Mesenteric fat pad (tissue), 1 donor: ENCODE measurements around the gene COMMD1. TPM values are rescaled to one million over a fixed set of nuclear protein-coding genes. Genes with fewer than 3 reads are reported as not detected.
"Not testable (repeated sequence)": the region's sequence is repeated elsewhere in the genome, so short reads cannot be mapped to it uniquely, and the experiment has no call there.

Source experiments
- DNase-seq: peaks from one replicate; pipeline ENCODE4 v3.0.0-alpha.2; 2020; ENCODE audit warnings: low spot score
- total RNA-seq: library from RNA; stranded (reverse); fragmentation: NEBNext Ultra II Directional; extraction: Animal tissue kit (Norgen Biotek cat#: 25700); gene quantifications from one replicate; pipeline ENCODE4 v1.2.1, GENCODE V29; 2021
- donor health status: DM: yes; HTN: yes; CAD: no.

Gene COMMD1
- total RNA-seq, 1 donor from 2014 or later: 38.0 TPM

DNA sequence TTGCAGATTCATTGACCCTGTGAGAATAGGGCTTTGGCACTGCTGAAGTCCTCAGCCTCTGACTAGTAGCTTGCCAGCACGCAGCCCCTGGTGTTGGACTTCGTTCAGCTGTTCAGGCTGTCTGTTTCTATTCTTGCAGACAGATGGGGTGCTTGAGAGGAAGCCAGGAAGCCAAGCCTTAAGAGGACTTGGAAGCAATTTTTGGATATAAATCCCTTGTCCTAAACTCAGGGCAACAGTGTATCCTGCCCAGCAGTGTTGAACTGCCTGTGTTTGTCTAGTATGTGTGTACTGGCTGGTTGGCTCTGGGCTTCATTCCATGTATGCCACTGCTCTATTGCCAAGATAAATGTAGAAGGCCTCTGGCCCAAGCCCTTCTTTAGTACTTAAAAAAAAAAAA is 108.6 kb downstream of the COMMD1 start:
- DNase-seq: no peak

DNA sequence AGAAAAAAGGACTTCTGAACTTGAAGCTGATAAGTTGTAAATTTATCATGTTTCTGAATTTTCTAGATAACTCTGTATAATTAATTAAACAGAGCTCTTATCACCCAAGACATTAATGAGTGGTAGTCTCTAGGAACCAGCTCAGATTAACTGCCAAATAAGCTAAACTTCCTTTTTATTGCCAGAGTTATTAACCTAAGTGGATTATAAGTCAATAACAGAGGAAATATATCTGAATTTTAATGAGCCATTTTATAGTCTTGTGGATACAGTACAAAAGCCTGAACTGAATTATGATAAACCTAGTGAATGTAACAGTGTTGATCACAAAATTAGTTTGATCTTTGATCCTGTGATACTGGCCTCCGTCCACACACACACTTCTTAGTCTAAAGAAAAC is 111.5 kb downstream of the COMMD1 start:
- DNase-seq: no peak

DNA sequence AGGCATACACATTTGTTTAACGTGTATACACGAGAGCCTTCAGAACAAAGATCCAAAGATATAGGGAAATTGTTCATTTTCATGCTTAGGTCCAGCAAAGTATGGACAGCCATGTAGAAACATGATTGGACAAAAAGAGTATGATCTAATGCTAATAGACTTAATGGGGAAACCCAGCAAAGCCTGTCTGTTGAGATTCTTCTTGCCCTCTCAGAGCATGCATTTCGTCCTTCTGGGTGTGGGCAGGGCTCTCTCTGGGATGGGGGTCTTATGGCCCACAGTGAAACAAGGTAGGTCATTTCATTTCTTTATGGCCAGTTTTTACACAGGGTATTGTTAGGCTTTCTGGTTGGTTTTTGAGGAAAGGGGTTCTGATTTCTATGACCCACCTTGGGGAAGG is 124.4 kb downstream of the COMMD1 start:
- DNase-seq: no peak

DNA sequence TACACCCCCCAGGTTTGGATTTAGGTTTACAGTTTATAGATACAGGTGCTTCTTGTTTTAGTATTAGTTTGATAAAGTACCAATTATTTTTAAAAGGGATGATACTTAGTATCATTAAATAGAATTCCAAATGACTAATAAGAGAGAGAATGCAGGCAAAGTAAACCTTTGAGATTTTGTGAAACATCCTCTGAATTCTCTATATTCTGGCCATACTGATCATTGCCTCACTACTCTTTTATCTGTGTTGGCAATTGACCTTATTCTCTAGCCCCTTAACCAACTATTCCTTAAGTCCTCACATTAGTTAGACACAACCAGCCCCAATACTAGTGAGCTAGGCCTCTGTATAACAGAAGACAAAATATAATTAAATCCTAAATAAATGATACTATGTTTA is 125.4 kb downstream of the COMMD1 start:
- no peak for DNase-seq

DNA sequence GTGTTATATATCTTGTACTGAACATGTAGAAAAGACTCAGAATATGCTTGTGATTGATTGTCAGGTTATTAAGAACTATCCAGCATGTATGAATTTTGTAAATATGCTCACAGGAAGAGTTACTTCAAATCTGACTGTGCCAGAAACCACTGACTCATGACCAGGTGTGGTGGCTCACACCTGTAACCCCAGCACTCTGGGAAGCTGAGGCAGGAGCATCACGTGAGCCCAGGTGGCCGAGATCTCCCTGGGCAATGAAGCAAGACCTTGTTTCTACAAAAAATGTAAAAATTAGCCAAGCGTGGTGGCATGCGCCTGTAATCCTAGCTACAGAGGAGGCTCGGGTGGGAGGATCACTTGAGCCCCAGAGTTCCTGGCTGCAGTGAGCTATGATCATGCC is 126.6 kb downstream of the COMMD1 start:
- DNase-seq: no peak

DNA sequence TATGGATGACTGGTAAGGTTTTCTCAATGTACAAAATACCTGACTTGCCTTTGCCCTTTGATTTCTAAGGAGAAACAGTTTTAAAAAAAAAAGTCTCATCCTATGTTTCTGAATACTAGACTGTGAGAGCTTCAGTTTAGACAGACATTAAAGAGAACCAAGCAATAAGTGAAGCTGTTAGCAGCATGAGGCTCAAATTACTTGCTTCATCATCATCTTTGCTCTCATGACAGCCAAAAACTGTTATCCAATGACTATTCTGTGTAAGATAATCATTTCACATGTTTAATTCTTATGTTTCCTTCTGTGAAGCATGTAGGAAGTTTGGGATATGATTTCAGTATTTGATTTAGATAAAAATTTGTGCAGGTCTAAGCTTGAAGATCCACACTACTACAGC is 129.2 kb downstream of the COMMD1 start:
- no peak for DNase-seq

DNA sequence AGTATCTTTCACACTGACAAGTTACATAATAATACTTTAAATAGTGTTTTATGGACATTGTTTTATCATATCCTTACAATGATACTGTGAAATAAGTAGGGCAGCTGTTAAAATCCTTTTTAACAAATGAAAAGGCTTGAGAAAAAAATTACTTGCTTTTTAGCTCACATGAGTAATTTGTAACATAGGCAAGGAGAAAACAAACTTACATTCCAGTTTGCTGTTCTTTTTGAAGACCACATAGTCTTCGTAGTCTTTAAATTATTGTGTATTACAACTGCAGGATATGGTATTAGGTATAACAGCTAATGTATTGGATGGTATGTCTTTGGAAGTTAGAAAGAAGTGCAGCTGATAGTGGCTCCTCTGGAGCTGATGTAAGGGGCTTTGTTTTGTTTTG is 130.8 kb downstream of the COMMD1 start:
- DNase-seq: no peak

DNA sequence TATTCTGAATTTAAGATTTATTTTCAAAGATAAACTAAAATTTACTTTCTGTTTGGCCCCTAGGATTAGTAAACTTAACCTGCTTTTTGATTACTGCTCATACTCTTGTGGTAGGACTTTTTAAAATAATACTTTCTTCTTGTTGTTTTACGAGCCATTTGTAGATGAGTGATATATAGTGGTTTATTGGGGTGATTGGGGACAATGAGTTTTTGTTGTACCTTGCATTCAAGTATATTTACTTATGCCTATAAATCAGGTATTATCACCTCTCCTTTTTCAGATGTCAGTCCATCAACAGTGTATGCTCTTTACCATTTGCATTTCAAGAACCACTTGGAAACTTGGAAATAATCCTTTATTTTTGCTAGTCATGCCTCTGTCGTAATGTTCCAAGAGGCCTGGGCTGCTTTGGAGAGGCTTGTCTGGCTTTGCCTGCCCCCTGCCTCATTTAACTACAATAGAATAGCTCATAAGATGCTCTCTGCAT is 131.3 kb downstream of the COMMD1 start:
- DNase-seq: no peak

DNA sequence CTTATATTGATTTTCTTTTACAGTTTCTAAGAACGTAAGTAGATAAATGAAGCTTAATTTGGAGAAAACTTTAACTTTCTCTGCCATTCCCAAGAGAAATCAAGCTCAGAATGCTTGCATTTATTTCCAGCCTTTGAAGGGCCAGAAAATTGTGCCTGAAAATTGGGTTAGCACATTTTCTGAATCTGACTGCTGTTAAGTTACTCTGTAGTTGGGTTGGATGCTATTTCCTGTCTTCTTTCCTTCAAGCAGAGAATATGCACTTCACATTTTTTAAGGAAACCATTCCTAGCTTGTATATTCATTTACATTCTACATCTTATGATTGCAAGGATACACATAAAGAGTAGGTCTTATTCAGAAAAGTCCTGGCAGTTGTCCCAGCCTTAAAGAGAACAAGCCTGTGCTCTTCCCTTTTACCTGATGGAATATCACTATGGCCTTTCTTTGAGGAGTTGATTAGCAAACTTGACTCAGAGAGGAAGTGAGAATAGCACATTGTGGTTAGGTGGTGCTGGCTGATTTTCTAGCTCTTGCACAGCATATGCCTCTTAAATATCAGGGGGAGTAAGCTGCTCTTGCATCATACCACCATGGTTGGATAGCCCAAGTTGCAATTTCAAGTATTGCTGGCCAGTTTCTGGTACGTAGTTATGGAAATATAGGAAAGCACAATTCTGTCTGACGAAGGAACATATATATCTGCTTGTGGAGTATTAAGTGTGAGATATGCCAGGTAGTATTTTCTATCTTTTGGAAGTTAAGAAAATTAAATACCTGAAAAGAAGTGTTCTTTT is 133.7 kb downstream of the COMMD1 start:
- DNase-seq: no peak

DNA sequence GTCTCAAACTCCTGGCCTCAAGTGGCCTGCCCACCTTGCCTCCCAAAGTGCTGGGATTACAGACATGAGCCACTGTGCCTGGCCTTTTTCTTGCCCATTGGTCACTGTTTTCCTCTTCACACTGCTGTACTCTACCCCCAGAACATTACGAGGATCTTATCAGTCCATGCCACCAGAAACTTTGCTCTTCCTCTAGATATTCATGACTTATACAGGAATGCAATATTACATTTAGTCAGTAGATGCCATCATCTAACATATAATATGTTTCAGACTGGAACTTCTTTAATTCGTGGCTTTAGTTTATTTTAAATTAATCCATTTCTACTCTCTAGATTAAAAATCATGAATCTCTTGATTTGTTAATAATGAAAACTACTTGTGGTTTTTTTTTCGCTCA is 135.5 kb downstream of the COMMD1 start:
- DNase-seq: no peak

DNA sequence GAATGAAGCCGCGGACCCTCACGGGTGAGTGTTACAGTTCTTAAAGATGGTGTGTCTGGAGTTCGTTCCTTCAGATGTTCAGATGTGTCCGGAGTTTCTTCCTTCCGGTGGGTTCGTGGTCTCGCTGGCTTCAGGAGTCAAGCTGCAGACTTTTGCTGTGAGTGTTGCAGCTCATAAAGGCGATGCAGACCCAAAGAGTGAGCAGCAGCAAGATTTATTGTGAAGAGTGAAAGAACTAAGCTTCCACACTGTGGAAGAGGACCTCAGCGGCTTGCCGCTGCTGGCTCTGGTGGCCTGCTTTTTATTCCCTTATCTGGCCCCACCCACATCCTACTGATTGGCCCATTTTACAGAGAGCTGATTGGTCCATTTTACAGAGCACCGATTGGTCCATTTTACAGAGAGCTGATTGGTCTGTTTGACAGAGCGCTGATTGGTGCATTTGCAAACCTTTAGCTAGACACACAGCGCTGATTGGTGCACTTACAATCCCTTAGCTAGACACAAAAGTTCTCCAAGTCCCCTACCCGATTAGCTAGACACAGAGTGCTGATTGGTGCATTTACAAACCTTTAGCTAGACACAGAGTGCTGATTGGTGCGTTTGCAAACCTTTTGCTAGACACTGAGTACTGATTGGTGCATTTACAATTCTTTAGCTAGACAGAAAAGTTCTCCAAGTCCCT is 136.4 kb downstream of the COMMD1 start:
- DNase-seq: not testable (repeated sequence)

DNA sequence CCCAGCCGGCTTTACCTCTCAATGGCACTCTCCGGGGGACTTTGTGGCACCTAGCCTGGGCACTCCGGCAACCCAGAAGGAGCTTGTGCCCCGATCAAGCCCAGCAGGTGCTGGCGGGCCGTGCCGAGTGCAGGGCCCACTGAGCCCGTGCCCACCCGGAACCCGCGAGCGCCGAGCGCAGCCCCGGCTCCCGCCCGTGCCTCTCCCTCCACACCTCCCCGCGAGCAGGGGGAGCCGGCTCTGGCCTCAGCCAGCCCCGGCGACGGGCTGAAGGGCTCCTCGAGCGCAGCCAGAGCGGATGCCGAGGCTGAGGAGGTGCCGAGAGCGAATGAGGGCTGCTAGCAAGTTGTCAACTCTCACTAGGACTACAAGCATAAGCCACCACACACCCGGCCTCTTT is 136.9 kb downstream of the COMMD1 start:
- DNase-seq: no peak

DNA sequence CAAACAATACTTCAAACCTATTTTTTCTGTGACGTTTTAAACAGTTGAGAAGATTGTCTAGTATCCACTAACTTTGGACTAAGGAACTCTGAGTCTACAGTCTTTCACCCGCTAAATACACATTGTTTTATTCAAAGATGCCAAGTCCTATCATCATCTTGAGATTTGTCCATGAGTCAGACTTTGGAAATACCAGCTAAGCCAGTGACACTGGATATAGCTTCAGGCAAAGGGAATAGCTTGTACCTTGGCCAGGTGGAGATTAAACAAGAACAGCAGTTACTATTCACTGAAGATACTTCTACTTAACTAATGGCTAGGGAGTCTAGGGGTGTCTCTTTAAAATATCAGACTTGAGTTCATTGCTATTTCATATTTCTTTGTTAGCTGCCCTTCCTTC is 137.5 kb downstream of the COMMD1 start:
- DNase-seq: no peak

DNA sequence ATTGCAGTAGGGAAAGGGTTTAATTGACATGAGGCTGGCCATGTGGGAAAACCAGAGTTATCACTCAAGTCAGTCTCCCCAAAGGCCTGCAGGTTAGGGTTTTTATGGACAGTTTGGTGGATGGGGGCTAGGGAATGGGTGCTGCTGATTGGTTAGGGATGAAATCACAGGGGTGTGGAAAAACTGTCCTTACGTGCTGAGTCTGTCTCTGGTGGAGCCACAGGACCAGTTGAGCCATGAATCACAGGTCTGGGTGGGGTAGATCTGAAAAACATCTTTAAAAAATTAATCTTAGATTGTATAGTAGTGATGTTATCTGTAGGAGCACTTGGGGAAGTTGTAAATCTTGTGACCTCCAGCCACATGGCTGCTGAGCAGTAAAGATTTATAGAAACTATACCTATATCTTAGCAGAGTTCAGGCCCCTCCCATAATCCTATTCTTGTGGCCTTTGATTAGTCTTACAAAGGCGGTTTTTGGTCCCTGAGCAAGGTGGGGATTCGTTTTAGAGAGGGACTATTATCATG is 139.6 kb downstream of the COMMD1 start:
- DNase-seq: no peak

DNA sequence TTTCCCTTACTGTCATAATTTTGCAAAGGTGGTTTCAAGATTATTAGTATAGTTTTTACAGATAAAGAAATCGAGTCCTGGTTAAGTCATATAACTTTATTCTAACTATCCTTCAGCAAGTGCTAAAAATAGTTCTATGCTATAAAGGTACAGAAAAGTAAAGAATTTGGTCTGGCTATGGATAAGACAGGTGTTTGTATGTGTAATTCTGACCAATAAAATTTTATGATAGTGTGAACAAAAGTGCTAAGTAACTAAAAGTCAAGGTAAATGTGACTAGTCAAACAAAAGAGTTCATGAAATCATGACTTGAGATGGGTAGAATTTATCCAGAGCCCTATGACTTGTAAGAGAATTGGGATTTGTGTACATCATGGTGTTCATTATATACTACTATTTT is 140.7 kb downstream of the COMMD1 start:
- no peak for DNase-seq

DNA sequence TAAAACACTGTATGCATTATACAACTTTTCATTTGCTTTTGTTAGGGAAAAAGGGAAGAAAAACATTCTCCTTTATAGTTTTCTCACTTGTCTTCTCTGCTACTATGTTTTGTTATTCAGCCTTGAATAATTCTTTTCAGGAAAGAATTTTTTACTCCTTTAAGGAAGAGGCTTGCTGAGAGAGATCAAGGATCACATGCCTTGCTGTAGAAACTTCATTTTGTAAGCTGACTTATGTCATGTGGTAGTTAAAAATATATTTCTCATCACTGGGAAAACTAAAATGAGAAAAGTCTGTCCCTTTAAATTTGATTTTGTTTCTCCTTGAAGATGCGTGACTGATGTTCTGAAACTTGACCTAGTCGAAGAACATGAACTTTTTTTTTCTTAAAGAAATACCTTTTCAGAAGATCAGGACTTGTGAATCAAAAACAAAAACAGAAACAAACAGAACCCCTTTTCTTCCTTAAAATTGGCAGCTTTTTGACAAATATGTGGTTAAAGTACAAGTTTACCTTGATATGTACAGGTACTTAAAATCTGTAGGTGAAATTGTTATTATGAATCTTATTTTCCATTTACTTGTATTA is 145.1 kb downstream of the COMMD1 start:
- no peak for DNase-seq

DNA sequence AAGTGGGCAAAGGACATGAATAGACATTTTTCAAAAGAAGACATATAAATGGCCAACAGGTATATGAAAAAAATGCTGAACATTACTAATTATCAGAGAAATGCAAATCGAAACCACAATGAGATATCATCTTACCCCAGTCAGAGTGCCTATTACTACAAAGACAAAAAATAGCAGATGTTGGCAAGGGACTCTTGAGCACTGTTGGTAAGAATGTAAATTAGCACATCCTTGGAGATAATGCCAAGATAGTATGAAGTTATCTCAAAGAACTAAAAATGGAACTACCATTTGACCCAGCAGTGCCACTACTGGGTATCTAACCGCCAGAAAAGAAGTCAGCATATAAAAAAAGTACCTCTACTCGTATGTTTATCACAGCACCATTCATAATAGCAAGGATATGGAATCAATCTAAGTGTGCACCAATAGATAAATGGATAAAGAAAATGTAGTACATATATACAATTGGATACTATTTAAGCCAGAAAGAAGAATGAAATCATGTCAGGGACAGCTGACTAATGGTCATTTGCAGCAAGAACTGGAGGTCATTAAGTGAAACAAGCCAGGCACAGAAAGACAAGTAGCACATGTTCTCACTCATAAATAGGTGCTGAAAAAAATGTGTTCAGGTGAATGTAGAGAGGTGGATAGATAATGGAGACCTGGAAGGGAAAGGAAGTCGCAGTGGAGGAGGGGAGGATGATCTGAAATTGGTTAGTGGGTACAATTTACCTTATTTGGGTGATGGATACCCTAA is 148.7 kb downstream of the COMMD1 start:
- DNase-seq: no peak

DNA sequence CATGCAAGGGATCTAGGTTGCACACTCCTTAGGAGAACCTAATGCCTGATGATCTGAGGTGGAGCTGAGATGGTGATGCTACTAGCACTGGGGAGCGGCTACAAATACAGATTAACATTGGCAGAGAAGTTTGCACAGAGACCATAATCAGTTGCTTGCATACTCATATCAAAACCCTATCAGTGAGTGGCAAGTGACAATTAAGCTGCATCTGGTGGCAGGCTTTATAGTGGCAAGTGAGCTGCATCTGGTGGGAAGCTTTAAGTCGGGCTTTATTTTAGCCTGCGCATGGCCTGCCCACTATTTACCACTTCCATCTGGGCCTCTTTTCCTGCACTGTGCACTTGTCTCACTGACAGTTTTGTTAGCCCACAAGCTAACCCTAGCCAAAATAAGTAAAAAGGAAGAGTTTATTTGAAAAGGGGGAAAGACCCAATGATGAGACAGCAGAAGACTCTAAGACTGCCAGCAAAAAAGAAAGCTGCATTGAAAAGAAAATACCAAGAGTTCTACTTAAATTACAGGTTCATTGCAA is 149.5 kb downstream of the COMMD1 start:
- DNase-seq: no peak

DNA sequence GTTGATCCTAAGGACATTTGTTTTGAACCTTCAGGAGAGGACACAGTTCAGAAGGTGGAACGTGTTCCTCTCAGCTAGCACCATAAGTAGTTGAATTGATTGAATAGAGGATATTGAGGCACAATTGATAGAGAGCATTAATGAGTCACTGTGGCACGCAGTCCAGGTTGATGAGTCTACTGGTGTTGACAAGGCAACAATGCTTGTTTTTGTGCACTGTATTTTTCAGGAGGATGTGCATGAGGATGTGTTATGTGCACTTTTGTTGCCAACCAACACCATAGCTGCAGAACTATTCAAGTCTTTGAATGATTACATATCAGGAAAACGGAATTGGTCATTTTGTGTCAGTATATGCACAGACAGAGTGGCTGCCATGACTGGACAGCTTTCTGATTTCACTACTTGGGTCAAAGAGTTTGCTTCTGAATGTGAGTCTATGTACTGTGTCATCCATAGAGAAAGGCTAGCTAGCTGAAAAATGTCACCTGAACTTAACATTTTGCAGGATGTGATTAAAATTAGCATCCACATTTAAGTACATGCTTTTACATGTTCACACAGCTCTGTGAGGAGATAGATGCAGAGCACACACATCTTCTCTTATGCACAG is 150.4 kb downstream of the COMMD1 start:
- DNase-seq: no peak

DNA sequence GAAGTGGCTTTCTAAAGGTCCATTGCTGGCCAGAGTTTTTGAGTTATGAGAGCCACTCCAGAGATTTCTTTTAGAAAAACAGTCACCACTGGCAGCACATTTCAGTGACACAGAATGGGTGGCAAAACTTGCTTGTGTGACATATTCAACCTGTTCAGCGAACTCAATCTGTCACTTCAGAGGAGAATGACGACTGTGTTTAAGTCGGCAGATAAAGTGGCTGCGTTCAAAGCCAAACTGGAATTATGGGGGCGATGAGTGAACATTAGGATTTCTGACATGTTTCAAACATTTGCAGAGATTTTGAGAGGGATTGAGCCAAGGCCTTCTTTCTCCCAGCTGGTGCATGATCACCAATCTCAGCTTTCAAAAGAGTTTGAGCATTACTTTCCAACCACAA is 150.9 kb downstream of the COMMD1 start:
- DNase-seq: no peak

DNA sequence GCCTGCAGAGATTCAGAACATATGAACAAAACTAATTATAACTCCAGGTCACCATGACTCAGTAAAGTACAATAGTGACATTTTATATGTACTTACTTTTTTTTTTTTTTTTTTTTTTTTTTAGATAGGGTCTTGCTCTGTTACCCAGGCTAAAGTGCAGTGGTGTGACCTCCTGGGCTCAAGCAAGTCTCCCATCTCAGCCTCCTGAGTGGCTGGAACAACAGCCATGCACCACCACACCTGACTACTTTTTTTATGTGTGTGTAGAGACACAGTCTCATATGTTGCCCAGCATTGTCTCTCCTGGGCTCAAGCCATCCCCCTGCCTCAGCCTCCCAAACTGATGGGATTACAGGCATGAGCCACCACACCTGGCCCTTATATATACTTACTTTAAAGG is 159.8 kb downstream of the COMMD1 start:
- DNase-seq: no peak
